H1 (cell line): Measurements from ENCODE around the gene GBX1. TPM values are rescaled to one million over a fixed set of nuclear protein-coding genes. Genes with fewer than 3 reads are reported as not detected.

ENCODE experiments used
- CHD7 ChIP-seq: fragments of 300-600 bp; sonication (generic); IDR thresholded peaks from 2 replicates; pipeline ENCODE4 v1.7.1; 2012; ENCODE audit warnings: low read length, moderate library complexity, mild to moderate bottlenecking, inconsistent platforms; ENCODE audit not compliant: insufficient replicate concordance
- polyA plus RNA-seq, 7 experiments: library from polyadenylated mRNA; depleted of rRNA in 3 of 7; stranded (reverse) in 5 of 7; unstranded in 2 of 7; fragments of >200 nt in 5 of 7; fragments of 200-250 nt in 2 of 7; gene quantifications; 1 replicate in 5 of 7; 2 replicates in 1 of 7; 4 replicates in 1 of 7; pipeline versions ENCODE4 v1.2.1 to v1.2.3, GENCODE V29; 2011 to 2013; ENCODE audit warnings: missing spikeins in 2 of 7, mixed read lengths in 2 of 7
- total RNA-seq: library from RNA; stranded (reverse); fragmentation: NEBNext Ultra II Directional; extraction: Animal tissue kit (Norgen Biotek cat#: 25700); gene quantifications from 2 replicates; pipeline ENCODE4 v1.2.1, GENCODE V29; 2021

Gene GBX1
- total and polyA plus RNA-seq, 2 of the 8 experiments (the other 6 are each of a cell fraction or from before 2014, with no cell fraction given), result not detected

GRCh38 chr7:151185762-151186639 is 18.5 kb upstream of the GBX1 start (continued):
- no peak for TF ChIP-seq CHD7
